ENCODE results near the gene LITAF. TPM values are rescaled to one million over a fixed set of nuclear protein-coding genes. Genes with fewer than 3 reads are reported as not detected.

LITAF gene
- polyA plus RNA-seq, 2 of the 4 experiments (the other 2 are of a cell fraction): 197 to 227 TPM

- ATAC-seq (no peak), DNase-seq (ENCODE audit: low read depth in 1 of 2, low spot score in 1 of 2) (peak in 1 of 2 experiments; percentile 36), FAIRE-seq (no peak)
- Histone ChIP-seq H3K4me3 (no peak overlapping the region), H3K4me1 (peaks cover 33% of the 10 kb centered on the region), H3K9me3 (no peaks in the 10 kb centered on the region), H3K4me2 (no peak overlapping the region), H3K27ac (peak overlapping the region; percentile 26 to 88; a peak in 4 of 6 replicates)
- ChIA-PET POLR2A (no interaction called here), CTCF (interaction anchor here (0.7 to 4.1 kb wide), 3 partner anchors 94 to 538 kb away, joined by 3 to 14 read pairs (median 4); no protein-coding TSS in a partner anchor)
- TF ChIP-seq SREBF2 (IDR thresholded peaks at IDR 0.05) (no peak), CHD2 (IDR thresholded peaks at IDR 0.05; ENCODE audit: low read length, partially characterized antibody) (no peak), MYC (IDR thresholded peaks at IDR 0.05; ENCODE audit: borderline replicate concordance, low read length) (no peak), HMGXB4 (CRISPR knock-in tag; IDR thresholded peaks at IDR 0.05; ENCODE audit: borderline replicate concordance) (no peak), CBX8 (IDR thresholded peaks at IDR 0.05) (no peak), JUNB (IDR thresholded peaks at IDR 0.05) (no peak), REST (IDR thresholded peaks at IDR 0.05) (no peak), ZSCAN20 (CRISPR knock-in tag; IDR thresholded peaks at IDR 0.05) (no peak), NFE2L2 (conservative IDR thresholded peaks at IDR 0.05; ENCODE audit: low read length) (no peak), MAFK (IDR thresholded peaks at IDR 0.05; ENCODE audit: partially characterized antibody) (no peak), ZC3H11A (IDR thresholded peaks at IDR 0.05) (no peak), FOXS1 (CRISPR knock-in tag; IDR thresholded peaks at IDR 0.05) (no peak), NPAS2 (CRISPR knock-in tag; IDR thresholded peaks at IDR 0.05; ENCODE audit: borderline replicate concordance) (no peak), POLR2AphosphoS2 (conservative IDR thresholded peaks at IDR 0.05; ENCODE audit: low read length) (no peak), HEYL (CRISPR knock-in tag; IDR thresholded peaks at IDR 0.05) (no peak), SMC3 (IDR thresholded peaks at IDR 0.05) (no peak), HES2 (IDR thresholded peaks at IDR 0.05) (no peak), USF2 (IDR thresholded peaks at IDR 0.05) (no peak), ESRRA (IDR thresholded peaks at IDR 0.05; ENCODE audit: borderline replicate concordance, low read length) (no peak), HDAC2 (IDR thresholded peaks at IDR 0.05) (no peak)
- WGBS (ENCODE audit: missing lambda C conversion rate): 91% methylated on average over 6 of the region's 9 CpGs
These were observed 85.1 kb downstream of the LITAF start for GRCh38 chr16:11501632-11502031.

- Histone ChIP-seq H3K4me2 (no peak overlapping the region), H3K27ac (peak overlapping the region in 1 of 2 experiments; percentile 88; a peak in 4 of 6 replicates), H3K4me1 (peaks cover 41% of the 10 kb centered on the region), H3K9me3 (no peaks in the 10 kb centered on the region), H3K4me3 (no peak overlapping the region)
- FAIRE-seq (no peak), DNase-seq (ENCODE audit: low read depth in 1 of 2, low spot score in 1 of 2) (no peak), ATAC-seq (no peak)
- POLR2A ChIA-PET: no interaction called here
- 84% methylated on average over 23 of the region's 24 CpGs for WGBS (ENCODE audit: missing lambda C conversion rate)
- CTCF ChIA-PET: interaction anchor here (0.8 kb wide), 1 partner anchor 105 kb away, joined by 3 read pairs; no protein-coding TSS in a partner anchor
- TF ChIP-seq FOSL2 (IDR thresholded peaks at IDR 0.05): no peak
- no peak for TF ChIP-seq FOSL2 (CRISPR knock-in tag; IDR thresholded peaks at IDR 0.05)
- no peak for TF ChIP-seq SMC3 (IDR thresholded peaks at IDR 0.05)
- TF ChIP-seq HMGXB4 (CRISPR knock-in tag; IDR thresholded peaks at IDR 0.05; ENCODE audit: borderline replicate concordance): no peak
- no peak for TF ChIP-seq NPAS2 (CRISPR knock-in tag; IDR thresholded peaks at IDR 0.05; ENCODE audit: borderline replicate concordance)
These were observed 85.9 kb downstream of the LITAF start for GRCh38 chr16:11500700-11501346.

Data from A549 (cell line).